ENCODE data around the gene TECPR2. TPM values are rescaled to one million over a fixed set of nuclear protein-coding genes. Genes with fewer than 3 reads are reported as not detected.

The TECPR2 gene
- total and polyA plus RNA-seq, 2 of the 13 experiments (the other 11 are each of a cell fraction or from before 2014, with no cell fraction given) = 3.5 to 5.7 TPM

DNA sequence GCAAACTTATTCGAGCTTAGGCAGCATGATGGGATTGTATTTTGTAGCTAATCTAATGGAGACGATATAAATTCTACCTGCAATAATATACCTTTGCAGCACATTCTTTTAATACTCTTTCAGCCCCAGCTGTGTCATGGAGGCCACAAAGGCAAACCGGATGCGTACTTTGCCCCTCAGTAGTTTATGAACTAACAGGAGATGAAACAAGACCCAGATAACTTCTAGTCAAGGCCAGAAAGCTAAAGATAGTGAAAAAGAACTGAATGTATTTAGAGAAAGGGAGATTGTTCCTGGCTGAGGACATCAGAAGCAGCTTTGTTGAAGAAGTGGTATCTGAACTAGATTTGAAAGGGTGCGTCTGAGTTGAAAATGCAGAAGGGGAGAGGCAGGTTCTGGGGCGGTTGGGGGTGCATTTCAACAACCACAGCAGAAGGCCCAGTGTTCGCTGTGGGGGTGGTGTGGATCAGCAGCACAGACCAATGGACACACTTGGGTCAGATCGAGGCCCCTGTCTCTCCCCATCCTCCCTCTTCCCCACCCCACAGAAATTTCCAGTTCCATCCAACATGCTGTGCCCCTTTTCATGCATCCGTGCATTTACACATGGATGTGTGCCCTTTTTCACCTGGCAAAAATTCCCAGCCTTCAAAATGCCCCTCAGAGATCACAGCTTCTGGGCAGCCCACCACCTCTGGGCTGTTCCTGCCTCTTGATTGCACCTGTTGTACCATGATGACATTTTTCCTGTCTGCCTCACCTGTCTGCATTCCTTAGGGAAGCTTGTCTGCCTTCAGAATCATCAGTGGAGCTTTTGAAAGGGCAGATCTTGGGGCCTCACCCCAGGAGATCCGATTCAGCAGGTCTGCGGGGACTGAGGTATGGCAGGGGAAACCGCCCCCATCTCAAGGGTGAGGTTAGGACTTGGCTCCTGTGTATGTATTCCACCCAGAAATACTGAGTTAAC is 41.0 kb upstream of the TECPR2 start (continued):
- TF ChIP-seq ZNF687 (CRISPR knock-in tag; IDR thresholded peaks at IDR 0.05) (no peak), NFRKB (IDR thresholded peaks at IDR 0.05) (no peak), GTF2F1 (IDR thresholded peaks at IDR 0.05; ENCODE audit: low read length) (no peak), NFYB (CRISPR knock-in tag; IDR thresholded peaks at IDR 0.05) (no peak), MEIS2 (CRISPR knock-in tag; IDR thresholded peaks at IDR 0.05) (no peak), ZNF180 (CRISPR knock-in tag; IDR thresholded peaks at IDR 0.05; ENCODE audit: borderline replicate concordance, low read depth) (no peak), EHMT2 (IDR thresholded peaks at IDR 0.05; ENCODE audit: borderline replicate concordance, low read depth, low read length) (no peak), KDM5A (IDR thresholded peaks at IDR 0.05; ENCODE audit: borderline replicate concordance, low read length) (no peak), JARID2 (CRISPR knock-in tag; IDR thresholded peaks at IDR 0.05; ENCODE audit: insufficient replicate concordance) (no peak), ZSCAN25 (CRISPR knock-in tag; IDR thresholded peaks at IDR 0.05) (0 out of 2 replicates have a peak, but pooled peaks have one; percentile 44), ZNF382 (CRISPR knock-in tag; IDR thresholded peaks at IDR 0.05; ENCODE audit: borderline replicate concordance) (no peak), ZNF431 (CRISPR knock-in tag; IDR thresholded peaks at IDR 0.05; ENCODE audit: borderline replicate concordance, low read depth) (no peak), GABPB1 (CRISPR knock-in tag; IDR thresholded peaks at IDR 0.05) (peak; percentile 24; the same call in 1 of the 2 replicates), ZHX1 (CRISPR knock-in tag; IDR thresholded peaks at IDR 0.05; ENCODE audit: low read depth) (no peak), ZNF781 (CRISPR knock-in tag; IDR thresholded peaks at IDR 0.05; ENCODE audit: borderline replicate concordance, not compliant biosample characterization) (peak; percentile 50)
- TF ChIP-seq, protein P1, sequence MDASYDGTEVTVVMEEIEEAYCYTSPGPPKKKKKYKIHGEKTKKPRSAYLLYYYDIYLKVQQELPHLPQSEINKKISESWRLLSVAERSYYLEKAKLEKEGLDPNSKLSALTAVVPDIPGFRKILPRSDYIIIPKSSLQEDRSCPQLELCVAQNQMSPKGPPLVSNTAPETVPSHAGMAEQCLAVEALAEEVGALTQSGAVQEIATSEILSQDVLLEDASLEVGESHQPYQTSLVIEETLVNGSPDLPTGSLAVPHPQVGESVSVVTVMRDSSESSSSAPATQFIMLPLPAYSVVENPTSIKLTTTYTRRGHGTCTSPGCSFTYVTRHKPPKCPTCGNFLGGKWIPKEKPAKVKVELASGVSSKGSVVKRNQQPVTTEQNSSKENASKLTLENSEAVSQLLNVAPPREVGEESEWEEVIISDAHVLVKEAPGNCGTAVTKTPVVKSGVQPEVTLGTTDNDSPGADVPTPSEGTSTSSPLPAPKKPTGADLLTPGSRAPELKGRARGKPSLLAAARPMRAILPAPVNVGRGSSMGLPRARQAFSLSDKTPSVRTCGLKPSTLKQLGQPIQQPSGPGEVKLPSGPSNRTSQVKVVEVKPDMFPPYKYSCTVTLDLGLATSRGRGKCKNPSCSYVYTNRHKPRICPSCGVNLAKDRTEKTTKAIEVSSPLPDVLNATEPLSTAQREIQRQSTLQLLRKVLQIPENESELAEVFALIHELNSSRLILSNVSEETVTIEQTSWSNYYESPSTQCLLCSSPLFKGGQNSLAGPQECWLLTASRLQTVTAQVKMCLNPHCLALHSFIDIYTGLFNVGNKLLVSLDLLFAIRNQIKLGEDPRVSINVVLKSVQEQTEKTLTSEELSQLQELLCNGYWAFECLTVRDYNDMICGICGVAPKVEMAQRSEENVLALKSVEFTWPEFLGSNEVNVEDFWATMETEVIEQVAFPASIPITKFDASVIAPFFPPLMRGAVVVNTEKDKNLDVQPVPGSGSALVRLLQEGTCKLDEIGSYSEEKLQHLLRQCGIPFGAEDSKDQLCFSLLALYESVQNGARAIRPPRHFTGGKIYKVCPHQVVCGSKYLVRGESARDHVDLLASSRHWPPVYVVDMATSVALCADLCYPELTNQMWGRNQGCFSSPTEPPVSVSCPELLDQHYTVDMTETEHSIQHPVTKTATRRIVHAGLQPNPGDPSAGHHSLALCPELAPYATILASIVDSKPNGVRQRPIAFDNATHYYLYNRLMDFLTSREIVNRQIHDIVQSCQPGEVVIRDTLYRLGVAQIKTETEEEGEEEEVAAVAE (CRISPR knock-in tag; IDR thresholded peaks at IDR 0.05; ENCODE audit: borderline replicate concordance) = no peak
